ENCODE results near the gene GARIN5B. TPM values are rescaled to one million over a fixed set of nuclear protein-coding genes. Genes with fewer than 3 reads are reported as not detected.

The GARIN5B gene
- total RNA-seq, 1 experiment from 2014 or later, result not detected

- Histone ChIP-seq H4K20me1 (ENCODE audit: low read length) (no peaks in the 10 kb centered on the region), H3K4me3 (ENCODE audit: low read length) (no peak overlapping the region), H3K27ac (ENCODE audit: low read length) (no peak overlapping the region), H2AFZ (ENCODE audit: low read length) (no peak overlapping the region), H3K79me2 (ENCODE audit: low read length) (no peaks in the 10 kb centered on the region), H3F3A (ENCODE audit: low read length, unreplicated experiment) (no peaks in the 10 kb centered on the region), H3K9me2 (replicated peaks; ENCODE audit: low read length) (no peaks in the 10 kb centered on the region), H3K27me3 (ENCODE audit: low read length) (no peaks in the 10 kb centered on the region), H3K4me1 (ENCODE audit: insufficient read depth, low read length) (no peaks in the 10 kb centered on the region), H3K36me3 (ENCODE audit: low read depth, low read length) (no peaks in the 10 kb centered on the region), H3K4me2 (ENCODE audit: low read length) (no peak overlapping the region), H3K9ac (ENCODE audit: low read length) (no peak overlapping the region), H3K9me3 (ENCODE audit: low read length) (no peaks in the 10 kb centered on the region)
- ATAC-seq (no peak), DNase-seq (no peak)
- no peak for TF ChIP-seq EZH2 (IDR thresholded peaks at IDR 0.05; ENCODE audit: low read length, unreplicated experiment)
- no peak for TF ChIP-seq CTCF (conservative IDR thresholded peaks at IDR 0.05; ENCODE audit: low read depth, low read length)
- TF ChIP-seq EZH2phosphoT487 (IDR thresholded peaks at IDR 0.05; ENCODE audit: borderline replicate concordance, low read length), result no peak
- intact Hi-C loops (cut with micrococcal nuclease), result no loop called here
- POLR2A ChIA-PET (ENCODE audit: unreplicated experiment), result no interaction called here
- CTCF ChIA-PET, result no interaction called here
- BruUV-seq (replicated peaks), result no TSS peak
Observed at GRCh38 chr19:55310498-55310897, 52.6 kb downstream of the GARIN5B start.

GRCh38 chr19:55309448-55309847 lies 53.6 kb downstream of the GARIN5B start:
- CTCF ChIA-PET, result no interaction called here
- no peak for ATAC-seq
- no peaks in the 10 kb centered on the region for H3K9me2 ChIP-seq (replicated peaks; ENCODE audit: low read length)
- no peak for TF ChIP-seq EZH2phosphoT487 (IDR thresholded peaks at IDR 0.05; ENCODE audit: borderline replicate concordance, low read length)
- no peak for TF ChIP-seq EZH2 (IDR thresholded peaks at IDR 0.05; ENCODE audit: low read length, unreplicated experiment)
- TF ChIP-seq CTCF (conservative IDR thresholded peaks at IDR 0.05; ENCODE audit: low read depth, low read length), result no peak
- no peak overlapping the region for H3K4me3 ChIP-seq (ENCODE audit: low read length)
- POLR2A ChIA-PET (ENCODE audit: unreplicated experiment), result interaction anchor here (1.0 kb wide), 1 partner anchor 30 kb away, joined by 3 read pairs; the partner anchor contains the start of gene KMT5C
- H3K27ac ChIP-seq (ENCODE audit: low read length), result no peak overlapping the region
- no peaks in the 10 kb centered on the region for H3K9me3 ChIP-seq (ENCODE audit: low read length)
- DNase-seq, result no peak
- no peak overlapping the region for H3K4me2 ChIP-seq (ENCODE audit: low read length)
- no peaks in the 10 kb centered on the region for H3K79me2 ChIP-seq (ENCODE audit: low read length)
- no peak overlapping the region for H2AFZ ChIP-seq (ENCODE audit: low read length)
- H3K27me3 ChIP-seq (ENCODE audit: low read length), result no peaks in the 10 kb centered on the region
- intact Hi-C loops (cut with micrococcal nuclease), result no loop called here
- H3F3A ChIP-seq (ENCODE audit: low read length, unreplicated experiment), result no peaks in the 10 kb centered on the region
- H3K9ac ChIP-seq (ENCODE audit: low read length), result no peak overlapping the region
- BruUV-seq (replicated peaks), result no TSS peak
- no peaks in the 10 kb centered on the region for H4K20me1 ChIP-seq (ENCODE audit: low read length)
- no peaks in the 10 kb centered on the region for H3K36me3 ChIP-seq (ENCODE audit: low read depth, low read length)
- no peaks in the 10 kb centered on the region for H3K4me1 ChIP-seq (ENCODE audit: insufficient read depth, low read length)

- ChIA-PET CTCF (no interaction called here), POLR2A (ENCODE audit: unreplicated experiment) (no interaction called here)
- Histone ChIP-seq H3K79me2 (ENCODE audit: low read length) (no peaks in the 10 kb centered on the region), H3K9me3 (ENCODE audit: low read length) (no peaks in the 10 kb centered on the region), H3K9ac (ENCODE audit: low read length) (no peak overlapping the region), H3K27ac (ENCODE audit: low read length) (no peak overlapping the region), H3K4me3 (ENCODE audit: low read length) (no peak overlapping the region), H3K9me2 (replicated peaks; ENCODE audit: low read length) (no peaks in the 10 kb centered on the region), H4K20me1 (ENCODE audit: low read length) (no peaks in the 10 kb centered on the region), H2AFZ (ENCODE audit: low read length) (no peak overlapping the region), H3K4me1 (ENCODE audit: insufficient read depth, low read length) (no peaks in the 10 kb centered on the region), H3K36me3 (ENCODE audit: low read depth, low read length) (no peaks in the 10 kb centered on the region), H3K4me2 (ENCODE audit: low read length) (no peak overlapping the region), H3F3A (ENCODE audit: low read length, unreplicated experiment) (no peaks in the 10 kb centered on the region), H3K27me3 (ENCODE audit: low read length) (no peaks in the 10 kb centered on the region)
- ATAC-seq (no peak), DNase-seq (no peak)
- no TSS peak for BruUV-seq (replicated peaks)
- TF ChIP-seq CTCF (conservative IDR thresholded peaks at IDR 0.05; ENCODE audit: low read depth, low read length), result no peak
- no peak for TF ChIP-seq EZH2phosphoT487 (IDR thresholded peaks at IDR 0.05; ENCODE audit: borderline replicate concordance, low read length)
- TF ChIP-seq EZH2 (IDR thresholded peaks at IDR 0.05; ENCODE audit: low read length, unreplicated experiment), result no peak
- intact Hi-C loops (cut with micrococcal nuclease), result no loop called here
Observed at GRCh38 chr19:55308281-55308680, 54.8 kb downstream of the GARIN5B start.

All from PC-3 (cell line).